GM19372 (cell line): Measurements from ENCODE around the gene RNU1-1.
"Not testable (repeated sequence)": the region's sequence is repeated elsewhere in the genome, so short reads cannot be mapped to it uniquely, and the experiment has no call there.

Experiments
- ATAC-seq: cut with Tn5 transposase; IDR thresholded peaks from one replicate; pipeline ENCODE4 v1.9.1; 2021; ENCODE audit warnings: mild to moderate bottlenecking, low read depth, moderate library complexity; ENCODE audit not compliant: unreplicated experiment

Gene RNU1-1

GRCh38 chr1:16498047-16498446 lies 16.0 kb downstream of the RNU1-1 start:
- ATAC-seq, result not testable (repeated sequence)

GRCh38 chr1:16497474-16497904 lies 16.6 kb downstream of the RNU1-1 start:
- not testable (repeated sequence) for ATAC-seq

GRCh38 chr1:16493731-16494130 lies 20.4 kb downstream of the RNU1-1 start:
- not testable (repeated sequence) for ATAC-seq

GRCh38 chr1:16492937-16493336 lies 21.1 kb downstream of the RNU1-1 start:
- not testable (repeated sequence) for ATAC-seq

- ATAC-seq, result no peak
Observed at GRCh38 chr1:16491056-16491675, 22.9 kb downstream of the RNU1-1 start.

GRCh38 chr1:16489195-16489880 lies 24.7 kb downstream of the RNU1-1 start:
- not testable (repeated sequence) for ATAC-seq

- not testable (repeated sequence) for ATAC-seq
Observed at GRCh38 chr1:16487011-16487410, 27.1 kb downstream of the RNU1-1 start.

- ATAC-seq, result not testable (repeated sequence)
Observed at GRCh38 chr1:16486316-16486715, 27.8 kb downstream of the RNU1-1 start.

GRCh38 chr1:16484931-16485330 lies 29.2 kb downstream of the RNU1-1 start:
- no peak for ATAC-seq

GRCh38 chr1:16484501-16484835 lies 29.6 kb downstream of the RNU1-1 start:
- no peak for ATAC-seq

- not testable (repeated sequence) for ATAC-seq
Observed at GRCh38 chr1:16483639-16484500, 30.2 kb downstream of the RNU1-1 start.

GRCh38 chr1:16483146-16483545 lies 30.9 kb downstream of the RNU1-1 start:
- not testable (repeated sequence) for ATAC-seq

GRCh38 chr1:16478091-16478490 lies 36.0 kb downstream of the RNU1-1 start:
- no peak for ATAC-seq

- ATAC-seq, result not testable (repeated sequence)
Observed at GRCh38 chr1:16475771-16476770, 38.0 kb downstream of the RNU1-1 start.

- not testable (repeated sequence) for ATAC-seq
Observed at GRCh38 chr1:16474891-16475290, 39.2 kb downstream of the RNU1-1 start.

- no peak for ATAC-seq
Observed at GRCh38 chr1:16474166-16474800, 39.8 kb downstream of the RNU1-1 start.

GRCh38 chr1:16468558-16468957 lies 45.5 kb downstream of the RNU1-1 start:
- no peak for ATAC-seq

GRCh38 chr1:16464917-16465625 lies 49.0 kb downstream of the RNU1-1 start:
- no peak for ATAC-seq
